D721Med (cell line): ENCODE data around the gene DNAJC5G.
"Not testable (repeated sequence)": the region's sequence is repeated elsewhere in the genome, so short reads cannot be mapped to it uniquely, and the experiment has no call there.

ENCODE experiments used
- DNase-seq: peaks from one replicate; pipeline ENCODE4 v3.0.0; 2011; ENCODE audit warnings: low spot score; ENCODE audit not compliant: insufficient read length
- FAIRE-seq: peaks from 2 replicates; lab custom pipeline; 2011; peaks lifted over from hg19 to GRCh38; lab: Jason Lieb, UNC
- TF ChIP-seq, protein P1 (sequence below): IDR thresholded peaks from 2 replicates; pipeline ENCODE4 v1.5.1; 2012; ENCODE audit warnings: mild to moderate bottlenecking, control low read depth; ENCODE audit not compliant: insufficient read depth; ENCODE audit errors: missing control alignments

DNAJC5G gene

DNA sequence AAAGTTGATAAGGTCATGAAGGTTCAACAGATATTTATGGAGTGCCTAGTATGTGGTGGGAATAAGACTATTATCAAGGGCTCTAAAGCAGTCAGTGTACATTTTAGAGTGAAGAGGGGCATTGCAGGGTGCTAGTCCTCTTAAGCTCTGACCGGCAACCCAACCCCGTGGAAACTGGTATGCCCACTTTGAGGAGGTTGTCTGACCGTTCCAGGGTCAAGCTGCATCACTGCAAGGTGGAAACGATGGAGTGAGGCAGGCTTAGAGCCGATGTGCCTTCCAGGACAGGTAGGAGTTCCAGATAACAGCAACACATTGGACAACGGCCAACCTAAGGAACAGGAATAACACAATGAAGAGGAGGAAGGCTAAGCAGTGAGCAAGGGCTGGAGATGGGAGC lies 34.4 kb downstream of the DNAJC5G start:
- FAIRE-seq, result no peak
- DNase-seq, result no peak
- TF ChIP-seq, protein P1, sequence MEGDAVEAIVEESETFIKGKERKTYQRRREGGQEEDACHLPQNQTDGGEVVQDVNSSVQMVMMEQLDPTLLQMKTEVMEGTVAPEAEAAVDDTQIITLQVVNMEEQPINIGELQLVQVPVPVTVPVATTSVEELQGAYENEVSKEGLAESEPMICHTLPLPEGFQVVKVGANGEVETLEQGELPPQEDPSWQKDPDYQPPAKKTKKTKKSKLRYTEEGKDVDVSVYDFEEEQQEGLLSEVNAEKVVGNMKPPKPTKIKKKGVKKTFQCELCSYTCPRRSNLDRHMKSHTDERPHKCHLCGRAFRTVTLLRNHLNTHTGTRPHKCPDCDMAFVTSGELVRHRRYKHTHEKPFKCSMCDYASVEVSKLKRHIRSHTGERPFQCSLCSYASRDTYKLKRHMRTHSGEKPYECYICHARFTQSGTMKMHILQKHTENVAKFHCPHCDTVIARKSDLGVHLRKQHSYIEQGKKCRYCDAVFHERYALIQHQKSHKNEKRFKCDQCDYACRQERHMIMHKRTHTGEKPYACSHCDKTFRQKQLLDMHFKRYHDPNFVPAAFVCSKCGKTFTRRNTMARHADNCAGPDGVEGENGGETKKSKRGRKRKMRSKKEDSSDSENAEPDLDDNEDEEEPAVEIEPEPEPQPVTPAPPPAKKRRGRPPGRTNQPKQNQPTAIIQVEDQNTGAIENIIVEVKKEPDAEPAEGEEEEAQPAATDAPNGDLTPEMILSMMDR, result no peak

DNA sequence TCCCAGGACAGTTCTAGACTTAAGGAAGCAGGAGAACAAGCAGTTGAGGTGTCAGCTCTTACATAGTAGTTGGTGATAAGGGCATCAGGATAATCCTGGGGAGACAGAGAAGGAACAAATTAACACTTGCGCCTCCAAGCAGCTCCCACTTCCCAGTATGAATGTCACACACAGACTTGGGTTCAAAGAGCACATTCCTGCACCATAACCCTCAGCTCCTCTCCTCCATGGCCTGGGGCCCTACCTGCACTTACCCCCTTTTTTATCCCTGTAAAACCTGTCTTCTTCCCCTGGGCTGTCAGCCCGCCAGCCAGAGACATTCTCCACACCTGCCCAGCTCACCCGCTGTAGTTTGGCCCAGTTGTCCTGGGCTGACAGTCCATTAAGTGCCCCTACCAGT lies 36.9 kb downstream of the DNAJC5G start:
- no peak for DNase-seq
- TF ChIP-seq, protein P1, result no peak
- FAIRE-seq, result no peak

DNA sequence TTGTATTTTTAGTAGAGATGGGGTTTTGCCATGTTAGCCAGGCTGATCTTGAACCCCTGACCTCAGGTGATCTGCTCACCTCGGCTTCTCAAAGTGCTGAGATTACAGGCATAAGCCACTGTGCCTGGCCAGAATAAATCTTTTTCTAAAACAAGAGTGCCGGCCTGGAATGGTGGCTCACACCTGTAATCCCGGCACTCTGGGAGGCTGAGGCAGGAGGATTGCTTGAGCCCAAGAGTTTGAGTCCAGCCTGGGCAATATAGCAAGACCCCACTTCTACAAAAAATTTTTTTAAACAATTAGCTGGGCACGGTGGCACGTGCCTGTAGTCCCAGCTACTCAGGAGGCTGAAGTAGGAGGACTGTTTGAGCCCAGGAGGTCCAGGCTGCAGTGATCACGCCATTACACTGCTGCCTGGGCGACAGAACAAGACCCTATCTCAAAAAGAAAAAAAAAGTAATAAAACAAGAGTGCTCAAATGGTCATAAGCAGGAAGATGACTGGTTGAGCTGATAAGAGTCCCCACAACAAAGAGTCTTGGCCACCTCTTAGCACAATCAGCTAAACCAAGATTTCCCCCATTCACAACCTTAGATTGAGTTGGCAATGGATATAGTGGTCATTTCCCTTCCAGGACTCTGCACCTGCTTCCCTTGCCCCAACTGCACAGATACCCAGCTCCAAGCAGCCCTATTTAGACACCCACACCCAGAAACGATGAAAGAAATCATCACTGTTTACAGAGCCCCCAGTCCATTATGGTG lies 38.8 kb downstream of the DNAJC5G start:
- no peak for FAIRE-seq
- no peak for DNase-seq
- TF ChIP-seq, protein P1, result no peak

DNA sequence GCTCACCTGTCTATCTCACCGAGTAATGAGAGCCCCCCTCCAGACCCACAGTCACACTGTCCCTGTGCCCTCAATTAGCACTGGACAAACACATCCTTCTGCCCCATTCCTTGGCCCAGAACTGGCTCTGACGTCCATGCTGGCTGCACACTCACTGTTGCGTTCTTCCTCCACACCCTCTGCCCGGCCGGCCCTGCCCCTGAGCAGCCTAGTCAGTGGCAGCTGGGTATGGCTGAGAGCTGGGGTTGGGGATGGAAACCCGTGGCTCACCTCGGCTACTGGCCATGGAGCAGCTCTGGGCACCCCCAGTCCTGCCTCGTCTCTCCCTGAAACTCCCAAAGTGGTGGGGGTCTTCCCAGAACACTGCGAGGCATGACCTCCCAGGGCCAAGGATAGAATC lies 39.5 kb downstream of the DNAJC5G start:
- FAIRE-seq, result no peak
- DNase-seq, result no peak
- TF ChIP-seq, protein P1, result no peak

DNA sequence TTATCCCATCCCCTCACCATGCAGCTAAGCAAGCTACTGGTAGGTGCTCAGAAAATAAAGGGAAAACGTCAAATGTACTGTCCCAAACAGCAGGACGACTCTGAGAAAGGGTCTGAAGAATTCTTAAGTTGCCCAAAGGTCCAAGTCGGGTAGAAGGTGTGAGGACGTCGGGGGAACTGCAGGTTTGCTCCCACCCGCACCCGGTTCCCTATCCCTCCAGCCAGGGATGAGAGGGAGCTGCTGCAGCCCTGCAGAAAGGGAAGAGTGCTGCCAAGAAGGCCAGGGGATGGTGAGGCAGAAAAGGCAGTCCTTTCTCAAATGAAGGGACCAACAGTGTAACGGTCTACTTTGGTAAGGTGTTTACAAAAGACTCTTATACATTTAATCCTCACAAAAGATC lies 39.9 kb downstream of the DNAJC5G start:
- no peak for FAIRE-seq
- no peak for DNase-seq
- TF ChIP-seq, protein P1, result no peak

DNA sequence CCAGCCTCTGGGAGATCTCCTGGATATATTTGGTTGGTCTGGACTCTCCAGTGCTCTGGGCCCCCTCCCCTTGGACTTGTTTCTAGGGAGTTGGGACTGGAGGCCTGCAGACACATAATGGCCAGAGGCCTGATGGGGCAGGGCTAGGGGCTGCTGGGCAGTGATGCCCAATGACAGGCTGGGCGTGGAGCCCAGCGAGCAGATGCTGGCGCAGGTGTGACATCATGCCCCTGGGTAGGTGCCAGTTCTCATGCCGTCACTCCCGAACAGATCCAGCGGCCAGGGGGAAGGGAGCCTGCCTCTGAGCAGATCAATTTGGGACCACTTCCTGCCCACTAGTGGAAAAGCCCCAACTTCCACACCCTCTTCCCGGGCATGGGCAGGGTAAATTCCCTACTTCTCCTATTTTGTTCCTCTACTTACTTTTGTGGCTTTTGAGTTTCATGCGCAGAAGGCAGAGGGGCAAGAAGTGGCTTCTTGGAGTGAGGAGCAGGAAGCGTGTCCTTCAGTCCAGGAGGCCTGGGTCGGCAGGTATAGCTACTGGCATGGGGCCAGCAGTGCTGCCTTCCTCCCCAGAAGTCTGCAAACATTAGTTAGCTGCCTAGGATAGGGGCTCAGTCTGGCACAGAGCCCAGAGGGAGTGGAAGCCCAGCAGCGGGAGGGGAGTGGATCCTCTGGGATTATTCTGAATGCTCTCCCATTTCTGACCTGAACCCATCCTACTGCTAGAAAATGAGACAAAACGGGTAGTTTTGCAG lies 41.6 kb downstream of the DNAJC5G start:
- DNase-seq (no peak), FAIRE-seq (no peak)
- TF ChIP-seq, protein P1, result no peak

DNA sequence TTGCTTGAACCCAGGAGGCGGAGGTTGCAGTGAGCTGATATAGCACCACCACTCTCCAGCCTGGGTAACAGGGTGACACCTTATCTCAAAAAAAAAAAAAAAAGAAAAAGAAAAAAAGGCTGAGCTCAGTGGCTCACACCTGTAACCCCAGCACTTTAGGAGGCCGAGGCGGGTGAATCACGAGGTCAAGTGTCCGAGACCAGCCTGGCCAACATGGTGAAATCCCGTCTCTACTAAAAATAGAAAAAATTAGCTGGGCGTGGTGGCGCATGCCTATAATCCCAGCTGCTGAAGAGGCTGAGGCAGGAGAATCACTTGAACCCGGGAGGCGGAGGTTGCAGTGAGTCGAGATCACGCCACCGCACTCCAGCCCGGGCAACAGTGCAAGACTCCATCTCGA lies 44.6 kb downstream of the DNAJC5G start:
- FAIRE-seq, DNase-seq: not testable (repeated sequence)
